ENCODE measurements around the gene AIRE. TPM values are rescaled to one million over a fixed set of nuclear protein-coding genes. Genes with fewer than 3 reads are reported as not detected.

AIRE gene
- total RNA-seq, 2 experiments from 2014 or later, result 0.11 to 0.16 TPM

GRCh38 chr21:44258056-44258725, 27.5 kb upstream of the AIRE start:
- Mint-ChIP-seq H3K36me3 (ENCODE audit: low read depth) (no peaks in the 10 kb centered on the region), H3K27ac (no peak overlapping the region), H3K4me3 (no peak overlapping the region), H3K9me3 (no peaks in the 10 kb centered on the region), H3K27me3 (no peaks in the 10 kb centered on the region), H3K4me1 (ENCODE audit: low read depth) (no peaks in the 10 kb centered on the region)
- Histone ChIP-seq H3K27me3 (ENCODE audit: control insufficient read depth in 1 of 2, insufficient read depth in 2 of 2, low read length in 2 of 2) (no peaks in the 10 kb centered on the region), H3K9me3 (ENCODE audit: control insufficient read depth in 1 of 2, insufficient read depth in 1 of 2, low read length in 2 of 2) (no peaks in the 10 kb centered on the region), H3K4me1 (ENCODE audit: insufficient read depth, low read length) (no peaks in the 10 kb centered on the region), H3K36me3 (ENCODE audit: insufficient read depth, low read length) (no peaks in the 10 kb centered on the region), H3K27ac (ENCODE audit: low read depth in 1 of 2, low read length in 2 of 2) (no peak overlapping the region), H3K4me3 (ENCODE audit: low read length) (no peak overlapping the region)
- no peak for DNase-seq
- ChIA-PET CTCF (no interaction called here), POLR2A (no interaction called here)
- intact Hi-C loops (cut with DNase I, micrococcal nuclease), result no loop called here
- no peak for TF ChIP-seq CTCF (IDR thresholded peaks at IDR 0.05)
- ATAC-seq (ENCODE audit: poor library complexity), result no peak

GRCh38 chr21:44259082-44259705, 26.5 kb upstream of the AIRE start:
- Histone ChIP-seq H3K4me1 (ENCODE audit: insufficient read depth, low read length) (no peaks in the 10 kb centered on the region), H3K4me3 (ENCODE audit: low read length) (no peak overlapping the region), H3K9me3 (ENCODE audit: control insufficient read depth in 1 of 2, insufficient read depth in 1 of 2, low read length in 2 of 2) (no peaks in the 10 kb centered on the region), H3K36me3 (ENCODE audit: insufficient read depth, low read length) (no peaks in the 10 kb centered on the region), H3K27me3 (ENCODE audit: control insufficient read depth in 1 of 2, insufficient read depth in 2 of 2, low read length in 2 of 2) (no peaks in the 10 kb centered on the region), H3K27ac (ENCODE audit: low read depth in 1 of 2, low read length in 2 of 2) (no peak overlapping the region)
- no peak for TF ChIP-seq CTCF (IDR thresholded peaks at IDR 0.05)
- no peak overlapping the region for H3K4me3 Mint-ChIP-seq
- intact Hi-C loops (cut with DNase I, micrococcal nuclease), result no loop called here
- H3K36me3 Mint-ChIP-seq (ENCODE audit: low read depth), result no peaks in the 10 kb centered on the region
- H3K27ac Mint-ChIP-seq, result no peak overlapping the region
- no peak for ATAC-seq (ENCODE audit: poor library complexity)
- DNase-seq, result no peak
- POLR2A ChIA-PET, result no interaction called here
- no peaks in the 10 kb centered on the region for H3K27me3 Mint-ChIP-seq
- CTCF ChIA-PET, result no interaction called here
- no peaks in the 10 kb centered on the region for H3K4me1 Mint-ChIP-seq (ENCODE audit: low read depth)
- H3K9me3 Mint-ChIP-seq, result no peaks in the 10 kb centered on the region

- H3K27ac Mint-ChIP-seq, result no peak overlapping the region
- DNase-seq, result no peak
- no peaks in the 10 kb centered on the region for H3K27me3 Mint-ChIP-seq
- H3K4me3 ChIP-seq (ENCODE audit: low read length), result no peak overlapping the region
- CTCF ChIA-PET, result no interaction called here
- H3K4me1 Mint-ChIP-seq (ENCODE audit: low read depth), result no peaks in the 10 kb centered on the region
- H3K27me3 ChIP-seq (ENCODE audit: control insufficient read depth in 1 of 2, insufficient read depth in 2 of 2, low read length in 2 of 2), result no peaks in the 10 kb centered on the region
- H3K9me3 Mint-ChIP-seq, result no peaks in the 10 kb centered on the region
- H3K4me1 ChIP-seq (ENCODE audit: insufficient read depth, low read length), result no peaks in the 10 kb centered on the region
- TF ChIP-seq CTCF (IDR thresholded peaks at IDR 0.05), result no peak
- intact Hi-C loops (cut with DNase I, micrococcal nuclease), result no loop called here
- no peaks in the 10 kb centered on the region for H3K9me3 ChIP-seq (ENCODE audit: control insufficient read depth in 1 of 2, insufficient read depth in 1 of 2, low read length in 2 of 2)
- no peaks in the 10 kb centered on the region for H3K36me3 Mint-ChIP-seq (ENCODE audit: low read depth)
- no peak for ATAC-seq (ENCODE audit: poor library complexity)
- no peaks in the 10 kb centered on the region for H3K36me3 ChIP-seq (ENCODE audit: insufficient read depth, low read length)
- H3K27ac ChIP-seq (ENCODE audit: low read depth in 1 of 2, low read length in 2 of 2), result no peak overlapping the region
- H3K4me3 Mint-ChIP-seq, result no peak overlapping the region
- POLR2A ChIA-PET, result no interaction called here
Measured at GRCh38 chr21:44260066-44260465, 25.6 kb upstream of the AIRE start.

All from CD4-positive, alpha-beta T cell (primary cell).